Stimulated activated CD4-positive, alpha-beta T cell treated with anti-CD3 and anti-CD28 coated beads, Interleukin-2, amount 100 ng/mL, for 24 hours (primary cell): ENCODE data around the gene RMI1.
"Not testable (repeated sequence)": the region's sequence is repeated elsewhere in the genome, so short reads cannot be mapped to it uniquely, and the experiment has no call there.

Source experiments
- DNase-seq, 2 donors: peaks; one replicate each; pipeline ENCODE4 v3.0.0-alpha.2; 2020

RMI1 gene

DNA sequence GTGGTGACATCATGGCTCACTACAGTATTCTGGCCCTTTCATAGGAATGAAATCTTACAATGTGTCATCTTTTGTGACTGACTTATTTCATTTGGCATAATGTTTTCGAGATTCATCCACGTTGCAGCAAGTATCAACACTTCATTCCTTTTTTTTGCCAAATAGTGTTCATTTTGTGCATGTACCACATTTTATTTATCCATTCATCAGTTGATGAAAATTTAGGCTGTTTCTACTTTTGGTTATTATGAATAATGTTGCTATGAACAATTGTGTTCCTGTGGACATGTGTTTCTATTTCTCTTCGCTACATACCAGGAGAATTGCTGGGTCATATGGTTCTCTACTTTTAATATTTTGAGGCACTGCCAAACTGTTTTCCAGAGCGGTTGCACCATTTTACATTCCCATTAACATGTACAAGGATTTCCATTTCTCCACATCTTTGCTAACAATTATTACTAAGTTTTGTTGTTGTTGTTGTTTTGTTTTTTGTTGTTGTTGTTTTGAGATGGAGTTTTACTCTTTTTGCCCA, 43.5 kb downstream of the RMI1 start:
- DNase-seq = no peak

DNA sequence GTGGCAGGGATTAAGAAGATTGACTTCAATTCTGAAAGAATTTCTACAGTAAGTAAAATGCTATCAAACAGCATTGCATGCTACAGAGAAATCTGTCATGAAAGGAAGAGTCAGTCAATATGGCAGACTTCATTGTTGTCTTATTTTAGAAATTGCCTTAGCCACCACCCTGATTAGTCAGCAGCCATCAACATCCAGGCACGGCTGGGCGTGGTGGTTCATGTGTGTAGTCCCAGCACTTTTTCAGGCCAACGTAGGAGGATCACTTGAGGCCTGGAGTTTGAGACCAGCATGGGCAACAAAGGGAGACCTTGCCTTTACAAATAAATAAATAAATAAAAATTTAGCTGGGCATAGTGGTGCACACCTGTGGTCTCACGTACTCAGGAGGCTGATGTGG, 46.6 kb downstream of the RMI1 start:
- DNase-seq = no peak

DNA sequence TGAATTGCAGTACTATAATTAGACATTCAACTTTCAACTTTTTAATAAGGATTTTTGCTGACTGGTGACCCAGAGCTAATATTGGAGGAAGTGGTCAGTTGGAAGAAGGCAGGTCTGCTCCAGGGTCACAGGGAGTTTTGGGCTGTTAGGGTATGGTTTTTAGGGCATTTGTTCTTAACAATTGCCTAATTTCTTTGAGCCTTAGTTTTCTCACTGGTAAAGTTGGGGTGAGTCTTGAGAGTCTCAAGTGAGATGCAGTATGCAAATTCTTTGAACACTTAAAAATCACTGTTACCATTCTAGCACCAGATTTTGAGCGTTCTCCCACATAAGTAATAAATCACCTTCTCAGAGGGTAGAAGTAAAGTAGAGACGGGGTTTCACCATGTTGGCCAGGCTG, 50.9 kb downstream of the RMI1 start:
- DNase-seq = no peak

DNA sequence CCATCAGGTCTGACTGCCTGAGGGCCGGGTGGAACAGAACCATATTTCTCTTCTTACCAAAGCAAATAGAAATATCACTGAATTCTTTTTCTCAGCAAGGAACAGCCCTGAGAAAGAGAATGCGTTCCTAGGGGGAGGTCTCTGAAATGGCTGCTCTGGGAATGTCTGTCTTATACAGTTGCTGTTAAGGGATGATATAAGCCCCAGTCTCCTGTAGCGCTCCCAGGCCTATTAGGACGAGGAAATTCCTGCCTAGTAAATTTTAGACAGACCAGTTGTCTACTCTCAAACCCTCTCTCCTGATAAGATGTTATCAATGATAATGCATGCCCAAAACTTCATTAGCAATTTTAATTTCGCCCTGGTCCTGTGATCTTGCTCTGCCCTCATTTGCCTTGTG, 61.3 kb downstream of the RMI1 start:
- DNase-seq = not testable (repeated sequence)

DNA sequence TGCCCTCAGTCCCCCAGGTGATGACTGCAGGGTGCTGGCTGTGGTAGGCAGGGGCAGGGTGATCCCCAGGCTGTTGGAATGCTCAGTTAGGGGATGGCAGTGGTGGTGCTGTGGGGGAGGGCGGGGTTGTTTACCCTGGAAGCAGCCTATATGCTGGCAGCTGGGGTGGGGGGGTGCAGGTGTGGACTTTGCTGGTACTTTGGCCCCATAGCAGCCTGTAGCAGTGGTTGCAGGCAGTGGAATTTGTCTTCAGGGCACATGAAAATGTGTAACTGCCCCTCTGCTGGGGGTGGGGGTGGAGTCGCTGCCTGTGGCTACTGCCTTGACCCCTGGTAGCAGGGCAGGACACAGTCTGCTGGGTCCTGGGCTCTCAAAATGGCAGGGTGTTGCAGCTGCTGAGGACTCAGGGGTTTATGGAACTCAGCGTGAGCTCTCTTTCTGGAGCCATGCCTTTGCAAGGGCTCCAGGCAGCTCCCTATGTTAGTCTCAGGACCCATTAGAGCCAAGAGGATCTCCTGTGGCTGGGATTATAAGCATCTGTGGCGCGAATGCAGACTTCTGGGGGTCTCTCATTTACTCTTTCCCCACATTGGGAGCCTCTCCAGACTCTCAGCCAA, 65.0 kb downstream of the RMI1 start:
- no peak for DNase-seq
